ENCODE data around the gene ZBTB16.

DNA sequence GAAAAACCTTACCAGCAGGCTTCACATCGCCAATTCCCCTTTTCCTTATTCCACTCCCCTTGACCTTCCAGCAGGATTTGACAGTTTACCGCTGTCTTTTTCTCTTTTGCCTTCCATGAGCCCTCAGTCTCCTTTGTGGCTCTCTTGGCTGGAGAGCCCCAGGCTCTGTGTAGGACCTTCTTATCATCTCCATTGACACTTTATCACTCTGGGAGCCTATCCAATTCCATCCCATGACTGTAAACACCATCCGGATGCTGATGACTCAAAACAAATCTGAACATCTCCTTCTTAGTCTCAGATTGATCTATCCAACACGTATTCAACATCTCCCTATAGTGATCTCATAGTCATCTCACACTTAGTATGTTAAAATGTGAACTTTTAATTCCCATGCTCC lies 48.6 kb upstream of the ZBTB16 start:
- TF ChIP-seq, protein P1, sequence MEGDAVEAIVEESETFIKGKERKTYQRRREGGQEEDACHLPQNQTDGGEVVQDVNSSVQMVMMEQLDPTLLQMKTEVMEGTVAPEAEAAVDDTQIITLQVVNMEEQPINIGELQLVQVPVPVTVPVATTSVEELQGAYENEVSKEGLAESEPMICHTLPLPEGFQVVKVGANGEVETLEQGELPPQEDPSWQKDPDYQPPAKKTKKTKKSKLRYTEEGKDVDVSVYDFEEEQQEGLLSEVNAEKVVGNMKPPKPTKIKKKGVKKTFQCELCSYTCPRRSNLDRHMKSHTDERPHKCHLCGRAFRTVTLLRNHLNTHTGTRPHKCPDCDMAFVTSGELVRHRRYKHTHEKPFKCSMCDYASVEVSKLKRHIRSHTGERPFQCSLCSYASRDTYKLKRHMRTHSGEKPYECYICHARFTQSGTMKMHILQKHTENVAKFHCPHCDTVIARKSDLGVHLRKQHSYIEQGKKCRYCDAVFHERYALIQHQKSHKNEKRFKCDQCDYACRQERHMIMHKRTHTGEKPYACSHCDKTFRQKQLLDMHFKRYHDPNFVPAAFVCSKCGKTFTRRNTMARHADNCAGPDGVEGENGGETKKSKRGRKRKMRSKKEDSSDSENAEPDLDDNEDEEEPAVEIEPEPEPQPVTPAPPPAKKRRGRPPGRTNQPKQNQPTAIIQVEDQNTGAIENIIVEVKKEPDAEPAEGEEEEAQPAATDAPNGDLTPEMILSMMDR (IDR thresholded peaks at IDR 0.05): no peak
- no peak for TF ChIP-seq POLR2A (IDR thresholded peaks at IDR 0.05)

Measured in esophagus squamous epithelium (tissue), 4 donors.